Astrocyte (in vitro differentiated cells and primary cell): ENCODE data around the gene AGTPBP1. TPM values are rescaled to one million over a fixed set of nuclear protein-coding genes. Genes with fewer than 3 reads are reported as not detected.
A peak's percentile ranks its signal among the peaks of the same experiment; 100 is the strongest.
"Not testable (repeated sequence)": the region's sequence is repeated elsewhere in the genome, so short reads cannot be mapped to it uniquely, and the experiment has no call there.

Source experiments
- DNase-seq: peaks from one replicate; pipeline ENCODE4 v3.0.0-alpha.2; 2010; ENCODE audit warnings: low read depth
- FAIRE-seq: peaks from 2 replicates; lab custom pipeline; 2011; peaks lifted over from hg19 to GRCh38; lab: Jason Lieb, UNC
- H2AFZ ChIP-seq: 2 replicates; pipeline ENCODE4 v1.6.0; 2012; ENCODE audit warnings: low read depth, low read length, inconsistent platforms
- H3K27ac ChIP-seq: 2 replicates; pipeline ENCODE4 v1.5.1; 2011; ENCODE audit warnings: low read depth, low read length, inconsistent platforms
- H3K27me3 ChIP-seq: 2 replicates; pipeline ENCODE4 v1.6.0; 2011; ENCODE audit warnings: low read length, inconsistent platforms; ENCODE audit not compliant: insufficient read depth
- H3K36me3 ChIP-seq: 2 replicates; pipeline ENCODE4 v1.5.1; 2011; ENCODE audit warnings: low read length, inconsistent platforms; ENCODE audit not compliant: insufficient read depth
- H3K4me1 ChIP-seq: 2 replicates; pipeline ENCODE4 v1.5.1; 2011; ENCODE audit warnings: low read length, inconsistent platforms; ENCODE audit not compliant: insufficient read depth
- H3K4me2 ChIP-seq: 2 replicates; pipeline ENCODE4 v1.6.0; 2012; ENCODE audit warnings: low read length, inconsistent platforms
- H3K4me3 ChIP-seq: 2 replicates; pipeline ENCODE4 v1.5.1; 2011; ENCODE audit warnings: low read depth, mild to moderate bottlenecking, low read length, inconsistent platforms; ENCODE audit not compliant: insufficient read depth
- H3K79me2 ChIP-seq: 2 replicates; pipeline ENCODE4 v1.6.0; 2012; ENCODE audit warnings: mild to moderate bottlenecking, low read length, inconsistent platforms; ENCODE audit not compliant: insufficient read depth
- H3K9ac ChIP-seq: 2 replicates; pipeline ENCODE4 v1.6.0; 2012; ENCODE audit warnings: mild to moderate bottlenecking, low read length, inconsistent platforms
- H3K9me3 ChIP-seq: 2 replicates; pipeline ENCODE4 v1.5.1; 2012; ENCODE audit warnings: low read depth, mild to moderate bottlenecking, low read length, inconsistent platforms; ENCODE audit not compliant: insufficient read depth
- H4K20me1 ChIP-seq: 2 replicates; pipeline ENCODE4 v1.6.0; 2012; ENCODE audit warnings: low read length, inconsistent platforms; ENCODE audit not compliant: insufficient read depth
- H3K27ac Mint-ChIP-seq: one replicate; pipeline ENCODE4 v1.8.0; 2021; ENCODE audit warnings: mild to moderate bottlenecking, mixed read lengths; ENCODE audit not compliant: unreplicated experiment
- H3K27me3 Mint-ChIP-seq: one replicate; pipeline ENCODE4 v1.8.0; 2021; ENCODE audit warnings: low read depth, mixed read lengths; ENCODE audit not compliant: unreplicated experiment
- H3K36me3 Mint-ChIP-seq: one replicate; pipeline ENCODE4 v1.8.0; 2021; ENCODE audit warnings: low read depth, mixed read lengths; ENCODE audit not compliant: unreplicated experiment
- H3K4me1 Mint-ChIP-seq: one replicate; pipeline ENCODE4 v1.8.0; 2021; ENCODE audit warnings: low read depth, mixed read lengths; ENCODE audit not compliant: unreplicated experiment
- H3K4me3 Mint-ChIP-seq: one replicate; pipeline ENCODE4 v1.8.0; 2021; ENCODE audit warnings: mild to moderate bottlenecking, moderate library complexity, mixed read lengths; ENCODE audit not compliant: unreplicated experiment
- H3K9me3 Mint-ChIP-seq: one replicate; pipeline ENCODE4 v1.8.0; 2021; ENCODE audit warnings: mild to moderate bottlenecking, mixed read lengths; ENCODE audit not compliant: unreplicated experiment
- CTCF ChIP-seq: IDR thresholded peaks from 2 replicates; pipeline ENCODE4 v1.5.1; 2011; ENCODE audit warnings: low read depth, mild to moderate bottlenecking, inconsistent platforms, low read length, moderate library complexity; ENCODE audit not compliant: insufficient read depth
- EZH2 ChIP-seq: IDR thresholded peaks from 2 replicates; pipeline ENCODE4 v1.6.1; 2012; ENCODE audit warnings: mild to moderate bottlenecking, low read length, inconsistent platforms; ENCODE audit not compliant: insufficient read depth
- total RNA-seq: library from RNA; stranded (reverse); gene quantifications from 2 replicates; pipeline ENCODE4 v1.2.1, GENCODE V29; 2021

AGTPBP1 gene
- total RNA-seq, 1 donor from 2014 or later: 30.0 TPM

GRCh38 chr9:85727500-85727899 lies 14.3 kb downstream of the AGTPBP1 start:
- TF ChIP-seq CTCF (no peak), EZH2 (no peak)
- H3K4me1 Mint-ChIP-seq: peaks cover 9% of the 10 kb centered on the region
- DNase-seq (peak; percentile 22), FAIRE-seq (no peak)
- H3K36me3 Mint-ChIP-seq: no peaks in the 10 kb centered on the region
- peaks cover 7% of the 10 kb centered on the region for H4K20me1 ChIP-seq
- H3K36me3 ChIP-seq: no peaks in the 10 kb centered on the region
- H3K4me3 Mint-ChIP-seq: no peak overlapping the region
- no peaks in the 10 kb centered on the region for H3K4me1 ChIP-seq
- H3K27ac ChIP-seq: no peak overlapping the region
- H3K9ac ChIP-seq: no peak overlapping the region
- H3K9me3 ChIP-seq: no peaks in the 10 kb centered on the region
- H3K4me3 ChIP-seq: no peak overlapping the region
- H2AFZ ChIP-seq: no peak overlapping the region
- no peaks in the 10 kb centered on the region for H3K27me3 ChIP-seq
- peaks cover 16% of the 10 kb centered on the region for H3K79me2 ChIP-seq
- H3K4me2 ChIP-seq: no peak overlapping the region
- no peak overlapping the region for H3K27ac Mint-ChIP-seq
- no peaks in the 10 kb centered on the region for H3K9me3 Mint-ChIP-seq
- no peaks in the 10 kb centered on the region for H3K27me3 Mint-ChIP-seq

DNA sequence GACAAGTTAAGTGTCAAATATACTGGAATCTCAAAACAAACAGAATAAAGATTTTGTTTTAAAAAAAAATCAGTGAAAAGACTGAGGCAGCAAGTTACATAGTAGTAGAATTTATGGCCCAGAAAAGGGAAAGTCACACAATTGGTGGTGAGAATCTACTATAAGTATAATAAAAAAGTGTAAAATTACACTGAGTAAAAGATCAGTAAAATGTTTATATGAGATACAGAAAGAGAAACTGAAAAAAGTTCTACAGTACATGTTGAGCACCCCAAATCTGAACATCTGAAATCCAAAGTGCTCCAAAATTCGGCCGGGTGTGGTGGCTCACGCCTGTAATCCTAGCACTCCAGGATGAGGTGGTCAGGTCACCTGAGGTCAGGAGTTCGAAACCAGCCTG lies 15.0 kb downstream of the AGTPBP1 start:
- Histone ChIP-seq H3K36me3 (no peaks in the 10 kb centered on the region), H3K79me2 (peaks cover 13% of the 10 kb centered on the region), H4K20me1 (peaks cover 7% of the 10 kb centered on the region), H2AFZ (no peak overlapping the region), H3K27ac (no peak overlapping the region), H3K9me3 (no peaks in the 10 kb centered on the region), H3K27me3 (no peaks in the 10 kb centered on the region), H3K9ac (no peak overlapping the region), H3K4me2 (no peak overlapping the region), H3K4me1 (no peaks in the 10 kb centered on the region), H3K4me3 (no peak overlapping the region)
- H3K36me3 Mint-ChIP-seq: peaks cover 3% of the 10 kb centered on the region
- TF ChIP-seq CTCF (no peak), EZH2 (no peak)
- no peak for DNase-seq
- no peaks in the 10 kb centered on the region for H3K9me3 Mint-ChIP-seq
- FAIRE-seq: no peak
- H3K4me3 Mint-ChIP-seq: no peak overlapping the region
- peaks cover 9% of the 10 kb centered on the region for H3K4me1 Mint-ChIP-seq
- H3K27ac Mint-ChIP-seq: no peak overlapping the region
- no peaks in the 10 kb centered on the region for H3K27me3 Mint-ChIP-seq

DNA sequence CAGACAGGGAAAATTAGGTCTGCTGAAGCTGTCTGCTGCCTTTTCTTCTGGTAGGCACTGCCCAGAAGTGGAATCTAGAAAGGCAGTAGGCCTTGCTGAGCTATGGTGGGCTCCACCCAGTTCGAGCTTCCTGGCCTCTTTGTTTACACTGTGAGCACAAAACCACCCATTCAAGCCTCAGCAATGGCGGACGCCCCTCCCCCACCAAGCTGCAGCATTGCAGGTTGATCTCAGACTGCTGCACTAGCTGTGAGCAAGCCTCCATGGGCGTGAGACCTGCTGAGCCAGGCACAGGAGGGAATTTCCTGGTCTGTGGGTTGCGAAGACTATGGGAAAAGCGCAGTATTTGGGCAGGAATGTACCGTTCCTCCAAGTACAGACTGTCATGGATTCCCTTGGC lies 18.5 kb downstream of the AGTPBP1 start:
- Mint-ChIP-seq H3K27ac (no peak overlapping the region), H3K9me3 (peaks cover 2% of the 10 kb centered on the region), H3K4me1 (peaks cover 6% of the 10 kb centered on the region), H3K36me3 (peaks cover 7% of the 10 kb centered on the region), H3K4me3 (no peak overlapping the region), H3K27me3 (no peaks in the 10 kb centered on the region)
- Histone ChIP-seq H3K27ac (no peak overlapping the region), H3K79me2 (no peaks in the 10 kb centered on the region), H3K9ac (no peak overlapping the region), H3K4me1 (no peaks in the 10 kb centered on the region), H3K9me3 (no peaks in the 10 kb centered on the region), H3K4me3 (no peak overlapping the region), H2AFZ (no peak overlapping the region), H4K20me1 (no peaks in the 10 kb centered on the region), H3K4me2 (no peak overlapping the region), H3K27me3 (no peaks in the 10 kb centered on the region), H3K36me3 (no peaks in the 10 kb centered on the region)
- no peak for TF ChIP-seq EZH2
- TF ChIP-seq CTCF: no peak
- FAIRE-seq (no peak), DNase-seq (no peak)

- H3K79me2 ChIP-seq, FAIRE-seq, H3K9me3 ChIP-seq, H3K4me1 Mint-ChIP-seq, H3K27ac Mint-ChIP-seq, H3K27me3 Mint-ChIP-seq, H3K36me3 ChIP-seq, H3K4me2 ChIP-seq, H3K4me3 ChIP-seq, H3K4me1 ChIP-seq, H3K9me3 Mint-ChIP-seq, DNase-seq, H3K4me3 Mint-ChIP-seq, H3K27me3 ChIP-seq, H3K9ac ChIP-seq, H3K27ac ChIP-seq, H4K20me1 ChIP-seq, H2AFZ ChIP-seq, H3K36me3 Mint-ChIP-seq: not testable (repeated sequence)
Observed at GRCh38 chr9:85719411-85719810, 22.3 kb downstream of the AGTPBP1 start.
